HL-60/S4 treated with retinoic acid at 250 ng/mL for 4 days and 3 days (cell line): ENCODE results near the gene CSNK2A1.
"Not testable (repeated sequence)": the region's sequence is repeated elsewhere in the genome, so short reads cannot be mapped to it uniquely, and the experiment has no call there.

Experiments used
- in situ Hi-C: fragments of 300-500 bp; cut with MboI; formaldehyde crosslinking; loops from 2 replicates; pipeline ENCODE4 v1.7.0; 2022; ENCODE audit warnings: low sequenced_read_pairs

Gene CSNK2A1

GRCh38 chr20:536426-537010 lies 7.1 kb downstream of the CSNK2A1 start:
- in situ Hi-C loops: no loop called here

GRCh38 chr20:535958-536357 lies 7.6 kb downstream of the CSNK2A1 start:
- in situ Hi-C loops: no loop called here

GRCh38 chr20:533526-533925 lies 10.1 kb downstream of the CSNK2A1 start:
- in situ Hi-C loops: no loop called here

GRCh38 chr20:532530-532929 lies 11.1 kb downstream of the CSNK2A1 start:
- in situ Hi-C loops: no loop called here

GRCh38 chr20:531608-532007 lies 12.0 kb downstream of the CSNK2A1 start:
- in situ Hi-C loops: no loop called here

- in situ Hi-C loops: no loop called here
Measured at GRCh38 chr20:530321-530720, 13.3 kb downstream of the CSNK2A1 start.

- in situ Hi-C loops: no loop called here
Measured at GRCh38 chr20:528923-529604, 14.5 kb downstream of the CSNK2A1 start.

- in situ Hi-C loops: no loop called here
Measured at GRCh38 chr20:527571-527886, 16.1 kb downstream of the CSNK2A1 start.

GRCh38 chr20:521860-522259 lies 21.7 kb downstream of the CSNK2A1 start:
- in situ Hi-C loops: no loop called here

GRCh38 chr20:519999-520398 lies 23.6 kb downstream of the CSNK2A1 start:
- in situ Hi-C loops: no loop called here

- in situ Hi-C loops: no loop called here
Measured at GRCh38 chr20:517221-517620, 26.4 kb downstream of the CSNK2A1 start.

GRCh38 chr20:516799-517198 lies 26.8 kb downstream of the CSNK2A1 start:
- in situ Hi-C loops: no loop called here

GRCh38 chr20:515696-516095 lies 27.9 kb downstream of the CSNK2A1 start:
- in situ Hi-C loops: no loop called here

- in situ Hi-C loops: no loop called here
Measured at GRCh38 chr20:513429-513828, 30.2 kb downstream of the CSNK2A1 start.

- in situ Hi-C loops: not testable (repeated sequence)
Measured at GRCh38 chr20:510328-511057, 33.1 kb downstream of the CSNK2A1 start.

GRCh38 chr20:508364-508787 lies 35.2 kb downstream of the CSNK2A1 start:
- in situ Hi-C loops: not testable (repeated sequence)

- in situ Hi-C loops: no loop called here
Measured at GRCh38 chr20:507761-508332, 35.7 kb downstream of the CSNK2A1 start.

- in situ Hi-C loops: no loop called here
Measured at GRCh38 chr20:507006-507758, 36.4 kb downstream of the CSNK2A1 start.

- in situ Hi-C loops: no loop called here
Measured at GRCh38 chr20:504632-505075, 38.9 kb downstream of the CSNK2A1 start.

- in situ Hi-C loops: no loop called here
Measured at GRCh38 chr20:503048-503737, 40.4 kb downstream of the CSNK2A1 start.

GRCh38 chr20:497979-498378 lies 45.6 kb downstream of the CSNK2A1 start:
- in situ Hi-C loops: no loop called here
